Prostate gland (tissue), 2 donors: ENCODE measurements around the gene TCF12.

Source experiments
- POLR2A ChIP-seq: fragments of 450-650 bp; IDR thresholded peaks from one replicate; pipeline ENCODE4 v1.6.1; 2016; ENCODE audit warnings: antibody characterized with exemption, mild to moderate bottlenecking
- POLR2AphosphoS5 ChIP-seq: sonication (generic); formaldehyde crosslinking; IDR thresholded peaks from one replicate; pipeline ENCODE4 v1.6.1; 2017; ENCODE audit warnings: antibody characterized with exemption
- TF ChIP-seq, protein P1 (sequence below), 4 experiments: fragments of 200-600 bp in 2 of 4; fragments of 450-650 bp in 2 of 4; sonication (generic) in 2 of 4; IDR thresholded peaks; 1 replicate in 3 of 4; 2 replicates in 1 of 4; pipeline ENCODE4 v1.5.1; 2016 to 2019; ENCODE audit warnings: antibody characterized with exemption in 4 of 4, mild to moderate bottlenecking in 2 of 4, moderate library complexity in 2 of 4

DNA sequence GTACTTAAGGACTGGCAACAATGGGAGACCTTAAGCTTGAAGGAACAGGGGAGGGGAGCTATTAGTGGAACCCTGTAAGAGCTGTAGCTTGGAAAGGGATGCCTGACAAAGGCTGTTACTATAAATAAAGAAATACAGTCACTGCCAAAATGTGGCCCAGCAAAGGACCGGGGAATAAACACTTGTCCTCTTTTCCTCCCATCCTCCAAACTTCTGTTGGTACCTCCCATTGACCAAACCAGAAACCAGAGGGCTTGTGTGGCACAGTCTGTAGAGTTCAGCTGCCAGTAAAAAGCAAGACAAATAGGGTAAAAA, 25.1 kb upstream of the TCF12 start:
- TF ChIP-seq POLR2A: no peak
- TF ChIP-seq, protein P1, sequence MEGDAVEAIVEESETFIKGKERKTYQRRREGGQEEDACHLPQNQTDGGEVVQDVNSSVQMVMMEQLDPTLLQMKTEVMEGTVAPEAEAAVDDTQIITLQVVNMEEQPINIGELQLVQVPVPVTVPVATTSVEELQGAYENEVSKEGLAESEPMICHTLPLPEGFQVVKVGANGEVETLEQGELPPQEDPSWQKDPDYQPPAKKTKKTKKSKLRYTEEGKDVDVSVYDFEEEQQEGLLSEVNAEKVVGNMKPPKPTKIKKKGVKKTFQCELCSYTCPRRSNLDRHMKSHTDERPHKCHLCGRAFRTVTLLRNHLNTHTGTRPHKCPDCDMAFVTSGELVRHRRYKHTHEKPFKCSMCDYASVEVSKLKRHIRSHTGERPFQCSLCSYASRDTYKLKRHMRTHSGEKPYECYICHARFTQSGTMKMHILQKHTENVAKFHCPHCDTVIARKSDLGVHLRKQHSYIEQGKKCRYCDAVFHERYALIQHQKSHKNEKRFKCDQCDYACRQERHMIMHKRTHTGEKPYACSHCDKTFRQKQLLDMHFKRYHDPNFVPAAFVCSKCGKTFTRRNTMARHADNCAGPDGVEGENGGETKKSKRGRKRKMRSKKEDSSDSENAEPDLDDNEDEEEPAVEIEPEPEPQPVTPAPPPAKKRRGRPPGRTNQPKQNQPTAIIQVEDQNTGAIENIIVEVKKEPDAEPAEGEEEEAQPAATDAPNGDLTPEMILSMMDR (IDR thresholded peaks at IDR 0.05): no peak
- TF ChIP-seq POLR2AphosphoS5: no peak
